IPS-20b (cell line): ENCODE data around the gene MEI1.
"Not testable (repeated sequence)": the region's sequence is repeated elsewhere in the genome, so short reads cannot be mapped to it uniquely, and the experiment has no call there.

Experiments
- H3K27ac ChIP-seq: one replicate; pipeline ENCODE4 v1.5.1; 2013; ENCODE audit warnings: low read length
- H3K27me3 ChIP-seq: 2 replicates; pipeline ENCODE4 v1.6.1; 2013; ENCODE audit warnings: mild to moderate bottlenecking, low read length, inconsistent platforms; ENCODE audit not compliant: insufficient read depth
- H3K36me3 ChIP-seq: 2 replicates; pipeline ENCODE4 v1.6.1; 2013; ENCODE audit warnings: low read depth, mild to moderate bottlenecking, inconsistent platforms, low read length, moderate library complexity; ENCODE audit not compliant: insufficient read depth
- H3K4me1 ChIP-seq: 2 replicates; pipeline ENCODE4 v1.6.1; 2013; ENCODE audit warnings: mild to moderate bottlenecking, control low read depth, inconsistent platforms, low read length, moderate library complexity; ENCODE audit not compliant: insufficient read depth
- H3K4me3 ChIP-seq: 2 replicates; pipeline ENCODE4 v1.5.1; 2013; ENCODE audit warnings: mild to moderate bottlenecking, low read length, inconsistent platforms
- H3K9ac ChIP-seq: 2 replicates; pipeline ENCODE4 v1.6.1; 2013; ENCODE audit warnings: low read depth, mild to moderate bottlenecking, inconsistent platforms, low read length, moderate library complexity
- H3K9me3 ChIP-seq: 2 replicates; pipeline ENCODE4 v1.6.1; 2013; ENCODE audit warnings: mild to moderate bottlenecking, low read depth, low read length, inconsistent platforms; ENCODE audit not compliant: insufficient read depth

The MEI1 gene

DNA sequence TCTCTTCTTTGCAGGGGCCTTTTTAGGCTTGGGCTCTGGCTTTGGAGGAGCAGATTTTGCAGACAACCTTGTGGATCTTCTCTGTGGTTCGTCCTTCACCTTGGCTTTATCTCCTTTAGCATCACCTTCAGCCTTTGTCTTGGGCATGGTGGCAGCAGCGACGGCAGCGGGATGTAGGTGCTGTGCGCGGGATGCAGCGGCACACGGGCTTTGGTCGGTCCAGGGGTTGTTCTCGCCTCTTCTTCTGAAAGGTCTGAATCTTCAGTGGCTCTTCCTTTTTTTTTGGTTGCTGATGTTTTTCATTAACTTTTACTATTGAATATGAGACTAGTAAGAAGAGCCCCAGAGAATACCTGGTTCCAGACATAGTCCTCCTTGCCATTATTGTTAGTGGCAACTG, 10.0 kb downstream of the MEI1 start:
- Histone ChIP-seq H3K4me1 (no peaks in the 10 kb centered on the region), H3K36me3 (no peaks in the 10 kb centered on the region), H3K27ac (no peak overlapping the region), H3K9ac (no peak overlapping the region), H3K9me3 (no peaks in the 10 kb centered on the region), H3K4me3 (no peak overlapping the region), H3K27me3 (peaks cover 8% of the 10 kb centered on the region; the same call in 1 of the 2 replicates)

DNA sequence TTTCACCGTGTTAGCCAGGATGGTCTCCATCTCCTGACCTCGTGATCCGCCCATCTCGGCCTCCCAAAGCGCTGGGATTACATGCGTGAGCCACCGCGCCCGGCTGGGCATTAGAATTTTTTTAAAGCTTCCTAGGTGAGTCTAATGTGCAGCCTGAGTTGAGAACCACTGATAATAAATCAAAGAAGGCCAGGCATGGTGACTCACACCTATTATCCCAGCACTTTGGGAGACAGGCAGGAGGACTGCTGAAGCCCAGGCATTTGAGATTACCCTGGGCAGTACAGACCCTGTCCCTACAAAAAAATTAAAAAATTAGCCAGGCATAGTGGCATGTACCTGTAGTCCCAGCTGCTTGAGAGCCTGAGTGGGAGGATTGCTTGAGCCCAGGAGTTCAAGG, 13.7 kb downstream of the MEI1 start:
- Histone ChIP-seq H3K4me1 (no peaks in the 10 kb centered on the region), H3K36me3 (no peaks in the 10 kb centered on the region), H3K4me3 (no peak overlapping the region), H3K27ac (no peak overlapping the region), H3K9ac (no peak overlapping the region), H3K27me3 (peaks cover 8% of the 10 kb centered on the region; the same call in 1 of the 2 replicates), H3K9me3 (no peaks in the 10 kb centered on the region)

DNA sequence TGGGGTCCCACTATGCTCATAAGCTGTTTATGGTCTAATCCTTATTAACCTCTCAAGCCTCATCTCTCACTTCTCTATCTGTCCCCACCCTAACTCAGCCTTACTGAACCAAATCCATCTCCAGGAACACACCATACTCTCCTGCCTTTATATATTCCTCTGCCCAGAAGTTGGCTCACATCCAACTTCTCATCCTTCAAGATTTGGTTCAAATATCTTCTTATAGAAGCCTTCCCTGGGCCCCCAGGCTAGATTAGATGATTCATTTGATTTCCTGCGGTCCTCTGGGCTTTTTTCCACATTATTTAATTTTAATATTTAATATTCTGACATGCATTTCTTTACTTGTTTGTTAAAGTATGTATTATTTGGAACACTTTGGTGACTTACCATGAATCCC, 23.2 kb downstream of the MEI1 start:
- no peaks in the 10 kb centered on the region for H3K4me1 ChIP-seq

DNA sequence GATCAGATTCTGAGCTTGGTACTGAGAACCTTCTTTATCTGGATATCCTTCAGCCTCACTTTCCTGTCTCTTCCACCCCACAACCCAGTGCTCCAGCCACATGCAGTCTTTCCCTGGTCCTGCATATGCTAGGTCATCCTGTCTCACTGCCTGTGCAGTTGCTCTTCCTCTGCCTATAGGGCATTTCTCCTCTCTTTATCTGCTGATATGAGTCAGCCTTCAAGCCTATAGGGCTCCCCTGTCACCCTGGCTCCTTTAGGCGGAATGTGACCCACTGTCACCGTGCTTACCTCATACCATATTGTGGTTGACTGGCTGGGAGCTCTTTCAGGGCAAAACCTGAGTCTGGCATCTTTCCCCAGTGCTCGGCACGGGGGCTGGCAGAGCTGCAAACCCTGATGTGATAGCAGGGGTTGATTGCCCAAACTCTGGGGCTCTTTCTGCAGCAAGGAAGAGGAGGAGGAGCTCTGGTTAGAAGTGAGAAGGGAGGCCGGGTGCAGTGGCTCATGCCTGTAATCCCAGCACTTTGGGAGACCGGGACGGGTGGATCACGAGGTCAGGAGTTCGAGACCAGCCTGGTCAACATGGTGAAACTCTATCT, 26.3 kb downstream of the MEI1 start:
- Histone ChIP-seq H3K36me3 (no peaks in the 10 kb centered on the region), H3K4me3 (no peak overlapping the region), H3K4me1 (no peaks in the 10 kb centered on the region), H3K9me3 (no peaks in the 10 kb centered on the region), H3K9ac (no peak overlapping the region; the same call in 1 of the 2 replicates), H3K27me3 (no peaks in the 10 kb centered on the region), H3K27ac (no peak overlapping the region)

More for the DNA sequence above, 23.2 kb downstream of the MEI1 start:
- no peak overlapping the region for H3K27ac ChIP-seq
- H3K9me3 ChIP-seq = no peaks in the 10 kb centered on the region
- no peak overlapping the region for H3K4me3 ChIP-seq
- H3K27me3 ChIP-seq = no peaks in the 10 kb centered on the region
- no peak overlapping the region for H3K9ac ChIP-seq
- no peaks in the 10 kb centered on the region for H3K36me3 ChIP-seq

DNA sequence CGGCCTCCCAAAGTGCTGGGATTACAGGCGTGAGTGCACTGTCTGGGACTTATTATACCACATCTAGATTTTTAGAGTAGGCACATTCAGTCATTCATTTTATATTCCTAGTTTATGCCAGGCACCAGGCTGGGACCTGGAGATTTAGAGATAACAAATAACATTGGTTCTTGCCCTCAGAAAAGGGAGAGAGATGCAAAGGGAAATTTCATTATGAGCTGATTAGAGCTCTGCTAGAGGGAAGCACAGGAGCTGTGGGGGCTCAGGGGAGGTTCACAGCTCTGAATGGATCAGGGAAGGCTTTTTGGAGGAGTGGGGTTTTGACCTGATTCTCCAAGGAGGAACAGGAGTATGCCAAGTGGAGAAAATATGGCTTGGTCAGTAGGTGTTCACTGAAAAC, 32.3 kb downstream of the MEI1 start:
- H3K27me3 ChIP-seq = no peaks in the 10 kb centered on the region
- H3K27ac ChIP-seq = no peak overlapping the region

DNA sequence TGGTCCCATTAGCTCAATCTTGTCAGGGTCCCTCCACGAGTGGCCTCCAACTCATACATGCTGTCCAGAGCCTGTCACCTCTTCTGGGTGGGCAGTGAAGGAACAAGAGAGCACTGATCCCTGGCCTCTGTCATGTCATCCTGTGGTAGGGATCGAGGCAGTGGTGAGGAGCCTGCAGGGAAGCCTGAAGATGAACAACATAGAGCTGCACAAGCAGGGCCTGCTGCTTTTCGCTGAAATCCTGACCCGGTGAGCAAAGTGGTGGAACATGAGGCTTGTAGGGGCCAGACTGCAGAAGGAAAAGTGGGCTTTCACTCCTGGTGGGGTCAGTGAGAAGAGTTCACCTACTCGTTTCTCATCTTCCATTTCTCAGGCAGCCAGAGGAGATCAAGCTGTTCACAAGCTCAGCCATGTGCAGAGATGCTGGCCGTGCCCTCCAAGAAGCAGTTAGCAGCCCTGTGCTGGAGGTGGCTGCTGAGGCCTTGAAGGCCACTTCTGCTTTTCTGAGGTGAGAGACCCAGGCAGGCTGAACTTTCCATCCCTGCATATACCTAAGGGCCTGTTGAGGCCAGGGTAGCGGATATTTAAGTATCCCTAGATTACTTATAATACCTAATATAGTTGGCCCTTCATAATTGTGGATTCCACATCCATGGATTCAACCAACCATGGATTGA, 32.9 kb downstream of the MEI1 start:
- Histone ChIP-seq H3K9me3 (no peaks in the 10 kb centered on the region), H3K9ac (no peak overlapping the region), H3K4me1 (no peaks in the 10 kb centered on the region), H3K27ac (no peak overlapping the region), H3K4me3 (no peak overlapping the region), H3K36me3 (no peaks in the 10 kb centered on the region), H3K27me3 (no peaks in the 10 kb centered on the region)

More for the DNA sequence above, 32.3 kb downstream of the MEI1 start:
- no peaks in the 10 kb centered on the region for H3K4me1 ChIP-seq
- H3K9me3 ChIP-seq = no peaks in the 10 kb centered on the region
- H3K36me3 ChIP-seq = no peaks in the 10 kb centered on the region
- no peak overlapping the region for H3K9ac ChIP-seq
- H3K4me3 ChIP-seq = no peak overlapping the region

DNA sequence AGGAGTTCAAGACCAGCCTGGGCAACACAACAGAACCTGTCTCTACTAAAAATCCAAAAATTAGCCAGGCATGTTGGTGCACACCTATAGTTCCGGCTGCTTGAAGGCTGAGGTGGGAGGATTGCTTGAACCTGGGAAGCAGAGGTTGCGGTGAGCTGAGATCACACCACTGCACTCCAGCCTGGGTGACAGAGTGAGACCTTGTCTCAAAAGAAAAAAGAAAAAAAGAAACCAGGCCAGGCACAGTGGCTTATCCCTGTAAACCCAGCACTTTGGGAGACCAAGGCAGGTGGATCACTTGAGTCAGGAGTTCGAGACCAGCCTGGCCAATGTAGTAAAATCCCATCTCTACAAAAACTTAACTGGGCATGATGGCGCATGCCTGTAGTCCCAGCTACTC, 33.9 kb downstream of the MEI1 start:
- not testable (repeated sequence) for H3K4me1 ChIP-seq, H3K27ac ChIP-seq, H3K9ac ChIP-seq, H3K36me3 ChIP-seq, H3K9me3 ChIP-seq, H3K4me3 ChIP-seq, H3K27me3 ChIP-seq

DNA sequence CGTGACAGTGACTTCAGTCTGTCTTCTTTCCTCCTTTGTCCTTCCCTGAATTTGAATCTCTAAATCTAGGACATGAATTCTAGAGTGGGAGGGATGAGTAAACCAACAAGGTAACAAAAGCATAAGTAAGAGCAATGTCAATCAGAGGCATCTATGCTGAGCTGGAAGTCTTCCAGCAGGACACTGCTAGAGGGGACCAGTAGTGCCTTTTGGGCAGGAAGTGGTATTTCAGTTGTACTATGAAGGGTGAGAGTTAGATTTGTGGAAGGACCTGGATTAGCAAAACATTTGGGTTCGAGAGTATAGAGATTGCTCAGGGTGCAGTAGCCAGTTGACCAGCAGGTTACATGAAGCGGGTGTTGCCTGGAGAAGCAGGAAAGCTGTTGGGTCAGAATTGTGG, 40.3 kb downstream of the MEI1 start:
- H3K9me3 ChIP-seq = no peaks in the 10 kb centered on the region
- no peaks in the 10 kb centered on the region for H3K27me3 ChIP-seq
- no peak overlapping the region for H3K9ac ChIP-seq
- no peaks in the 10 kb centered on the region for H3K4me1 ChIP-seq
- H3K27ac ChIP-seq = no peak overlapping the region
- no peaks in the 10 kb centered on the region for H3K36me3 ChIP-seq
- no peak overlapping the region for H3K4me3 ChIP-seq

DNA sequence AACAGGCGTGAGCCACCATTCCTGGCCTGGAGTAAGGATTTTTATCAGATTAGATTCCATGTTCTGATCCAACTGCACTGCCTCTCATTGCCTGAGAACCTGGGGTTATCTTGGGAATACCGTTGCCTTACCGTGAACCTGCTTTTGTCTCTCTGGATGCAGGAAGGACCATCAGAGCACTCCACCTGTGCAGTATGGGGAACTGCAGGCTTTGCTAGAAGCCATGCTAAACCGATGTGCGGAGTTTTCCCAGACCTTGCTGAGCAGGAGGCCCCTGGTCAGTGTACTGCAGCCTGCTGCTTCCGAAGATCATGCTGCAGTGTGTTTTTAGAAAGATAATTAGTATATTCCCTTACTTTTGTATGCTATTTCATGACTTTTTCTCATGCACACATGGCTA, 43.6 kb downstream of the MEI1 start:
- Histone ChIP-seq H3K4me1 (no peaks in the 10 kb centered on the region), H3K27ac (no peak overlapping the region), H3K36me3 (no peaks in the 10 kb centered on the region), H3K9me3 (no peaks in the 10 kb centered on the region), H3K27me3 (peaks cover 5% of the 10 kb centered on the region; the same call in 1 of the 2 replicates), H3K4me3 (no peak overlapping the region), H3K9ac (no peak overlapping the region)

DNA sequence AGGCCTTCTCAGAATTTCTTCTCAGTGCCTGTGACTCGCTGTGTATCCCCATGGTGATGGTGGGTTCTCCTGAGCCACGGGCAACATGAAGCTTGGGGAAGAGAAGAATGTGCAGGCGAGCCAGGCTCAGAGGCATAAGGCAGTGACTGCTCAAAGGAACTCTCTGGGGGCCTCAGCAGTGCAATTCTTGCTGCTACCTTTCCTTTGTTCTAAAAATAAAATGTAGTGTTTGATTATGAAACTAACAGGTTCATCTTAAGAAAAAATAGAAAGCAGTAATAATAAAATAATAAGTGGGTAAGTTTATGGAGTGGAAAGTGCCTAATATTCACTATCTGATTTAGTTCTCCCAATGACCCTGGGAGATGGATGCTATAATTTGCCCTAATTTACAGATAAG, 46.7 kb downstream of the MEI1 start:
- no peak overlapping the region for H3K9ac ChIP-seq

DNA sequence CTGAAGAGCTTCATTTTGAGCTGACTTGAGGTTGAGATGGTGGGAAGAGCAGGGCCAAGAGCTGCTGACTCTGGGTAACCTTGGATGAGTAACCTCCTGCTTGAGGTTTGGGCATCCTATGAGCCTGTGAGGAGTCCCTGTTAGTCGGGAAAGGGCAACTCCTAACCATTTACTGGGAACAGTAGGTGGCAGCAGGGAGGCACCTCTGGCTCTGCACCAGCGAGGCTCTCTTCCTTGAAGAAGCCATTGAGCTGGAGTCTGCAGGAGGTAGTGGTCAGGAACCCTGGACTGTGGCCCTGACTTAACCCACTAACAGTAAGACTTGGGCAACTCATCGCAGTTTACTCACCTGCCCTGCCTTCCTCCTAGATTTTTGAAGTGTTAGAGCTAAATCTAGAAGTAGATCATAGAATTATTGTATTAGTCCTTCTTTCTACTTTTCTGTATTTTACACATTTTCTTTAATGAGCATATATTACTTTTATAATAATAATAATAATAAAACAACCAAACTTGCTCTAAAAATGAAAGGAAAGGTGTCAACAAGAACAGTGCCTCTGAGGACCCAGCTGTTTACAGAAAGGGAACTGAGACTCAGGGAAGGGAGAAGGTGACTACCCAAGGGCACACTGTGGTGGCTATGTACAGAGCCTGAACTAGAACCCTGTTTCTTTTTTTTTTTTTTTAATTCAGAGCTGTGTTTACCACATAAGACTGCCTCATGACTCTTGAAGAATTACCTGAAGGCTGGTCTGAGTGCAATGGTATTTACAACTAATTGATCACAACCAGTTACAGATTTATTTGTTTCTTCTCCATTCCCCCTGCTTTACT, 47.5 kb downstream of the MEI1 start:
- Histone ChIP-seq H3K9me3 (no peaks in the 10 kb centered on the region), H3K36me3 (no peaks in the 10 kb centered on the region), H3K4me3 (no peak overlapping the region), H3K4me1 (no peaks in the 10 kb centered on the region), H3K27me3 (peaks cover 5% of the 10 kb centered on the region; the same call in 1 of the 2 replicates), H3K27ac (no peak overlapping the region), H3K9ac (no peak overlapping the region)

More for the DNA sequence above, 46.7 kb downstream of the MEI1 start:
- H3K27ac ChIP-seq = no peak overlapping the region
- no peaks in the 10 kb centered on the region for H3K4me1 ChIP-seq
- no peak overlapping the region for H3K4me3 ChIP-seq
- peaks cover 5% of the 10 kb centered on the region; the same call in 1 of the 2 replicates for H3K27me3 ChIP-seq
- H3K36me3 ChIP-seq = no peaks in the 10 kb centered on the region
- no peaks in the 10 kb centered on the region for H3K9me3 ChIP-seq
